Measurements from ENCODE around the gene PGPEP1. TPM values are rescaled to one million over a fixed set of nuclear protein-coding genes. Genes with fewer than 3 reads are reported as not detected.

Gene PGPEP1
- polyA plus RNA-seq, 3 donors: 10.3 to 25.1 (median 10.3) TPM

- Histone ChIP-seq H3K9me3 (replicated peaks in 1 of 2; ENCODE audit: control insufficient read depth in 1 of 2, insufficient read depth in 1 of 2, low read length in 2 of 2) (no peaks in the 10 kb centered on the region), H3K36me3 (replicated peaks in 1 of 2; ENCODE audit: control insufficient read depth in 1 of 2, insufficient read depth in 2 of 2, low read length in 2 of 2) (peaks cover 46 to 61% of the 10 kb centered on the region in 2 donors), H3K9ac (ENCODE audit: insufficient read depth, low read length, poor library complexity, severe bottlenecking) (peak overlapping the region; percentile 83), H3K27ac (ENCODE audit: low read depth in 1 of 2, low read length in 2 of 2) (peak overlapping the region; percentile 96 to 97), H3K4me2 (replicated peaks; ENCODE audit: extremely low read depth, low read length, poor library complexity, severe bottlenecking) (peak overlapping the region; percentile 98), H2AFZ (ENCODE audit: insufficient read depth, low read depth, low read length, poor library complexity, severe bottlenecking) (no peak overlapping the region), H3K4me3 (replicated peaks in 1 of 3; ENCODE audit: low read depth in 2 of 3, low read length in 3 of 3) (peak overlapping the region; percentile 1 to 100 (median 25)), H3K27me3 (ENCODE audit: control insufficient read depth in 2 of 2, insufficient read depth in 2 of 2, low read length in 2 of 2) (peaks cover 0 to 5% of the 10 kb centered on the region in 2 donors), H3K4me1 (ENCODE audit: control insufficient read depth in 1 of 2, insufficient read depth in 2 of 2, low read length in 2 of 2) (peaks cover 84 to 99% of the 10 kb centered on the region in 2 donors), H3K79me2 (ENCODE audit: insufficient read depth, low read length) (peaks cover 78% of the 10 kb centered on the region), H4K20me1 (ENCODE audit: insufficient read depth, low read length) (peaks cover 76% of the 10 kb centered on the region)
- Mint-ChIP-seq H3K27ac (peak overlapping the region; percentile 95 to 99 (median 98)), H3K27me3 (ENCODE audit: low read depth in 3 of 3) (peaks cover 0 to 14% (median 3%) of the 10 kb centered on the region in 3 donors), H3K36me3 (peaks cover 63 to 82% of the 10 kb centered on the region in 2 donors), H3K4me1 (peaks cover 72% of the 10 kb centered on the region), H3K4me3 (peak overlapping the region; percentile 96 to 98), H3K9me3 (peaks cover 0 to 3% (median 2%) of the 10 kb centered on the region in 7 donors)
- DNase-seq: no peak
- intact Hi-C loops (cut with micrococcal nuclease): loop anchor here in 1 of 2 donors (2.0 to 5.0 kb wide), 2 partner anchors 27 to 219 kb away; partner anchors contain the start of genes IFI30 and SSBP4
- TF ChIP-seq CTCF (IDR thresholded peaks at IDR 0.05): no peak
- 100% methylated on average over 2 of the region's 9 CpGs for WGBS (ENCODE audit: insufficient coverage)
Measured at GRCh38 chr19:18391509-18392075, 51.2 kb downstream of the PGPEP1 start.

GRCh38 chr19:18392417-18392816, 52.0 kb downstream of the PGPEP1 start:
- Mint-ChIP-seq H3K27me3 (ENCODE audit: low read depth in 3 of 3) (peaks cover 0 to 8% (median 3%) of the 10 kb centered on the region in 3 donors), H3K4me3 (peak overlapping the region; percentile 96 to 98), H3K9me3 (peaks cover 0 to 3% (median 2%) of the 10 kb centered on the region in 7 donors), H3K4me1 (peaks cover 65% of the 10 kb centered on the region), H3K36me3 (peaks cover 60 to 78% of the 10 kb centered on the region in 2 donors), H3K27ac (peak overlapping the region; percentile 95 to 99 (median 98))
- H2AFZ ChIP-seq (ENCODE audit: insufficient read depth, low read depth, low read length, poor library complexity, severe bottlenecking): no peak overlapping the region
- H3K4me1 ChIP-seq (ENCODE audit: control insufficient read depth in 1 of 2, insufficient read depth in 2 of 2, low read length in 2 of 2): peaks cover 78 to 95% of the 10 kb centered on the region in 2 donors
- no peaks in the 10 kb centered on the region for H3K9me3 ChIP-seq (replicated peaks in 1 of 2; ENCODE audit: control insufficient read depth in 1 of 2, insufficient read depth in 1 of 2, low read length in 2 of 2)
- DNase-seq: peak; percentile 95 to 96 (median 96)
- peak overlapping the region; percentile 98 for H3K4me2 ChIP-seq (replicated peaks; ENCODE audit: extremely low read depth, low read length, poor library complexity, severe bottlenecking)
- TF ChIP-seq CTCF (IDR thresholded peaks at IDR 0.05): no peak
- peak overlapping the region; percentile 57 to 100 (median 97) for H3K4me3 ChIP-seq (replicated peaks in 1 of 3; ENCODE audit: low read depth in 2 of 3, low read length in 3 of 3)
- no peaks in the 10 kb centered on the region for H3K27me3 ChIP-seq (ENCODE audit: control insufficient read depth in 2 of 2, insufficient read depth in 2 of 2, low read length in 2 of 2)
- H3K9ac ChIP-seq (ENCODE audit: insufficient read depth, low read length, poor library complexity, severe bottlenecking): peak overlapping the region; percentile 83
- peak overlapping the region; percentile 96 to 97 for H3K27ac ChIP-seq (ENCODE audit: low read depth in 1 of 2, low read length in 2 of 2)
- peaks cover 46 to 64% of the 10 kb centered on the region in 2 donors for H3K36me3 ChIP-seq (replicated peaks in 1 of 2; ENCODE audit: control insufficient read depth in 1 of 2, insufficient read depth in 2 of 2, low read length in 2 of 2)
- peaks cover 76% of the 10 kb centered on the region for H4K20me1 ChIP-seq (ENCODE audit: insufficient read depth, low read length)
- 0% methylated on average over 2 of the region's 11 CpGs for WGBS (ENCODE audit: insufficient coverage)
- intact Hi-C loops (cut with micrococcal nuclease): loop anchor here in 1 of 2 donors (2.0 to 5.0 kb wide), 2 partner anchors 26 to 220 kb away; partner anchors contain the start of genes IFI30 and SSBP4
- H3K79me2 ChIP-seq (ENCODE audit: insufficient read depth, low read length): peaks cover 86% of the 10 kb centered on the region

Data from CD14-positive monocyte (primary cell).